Left lung (tissue), 10 donors: ENCODE measurements around the gene EPHA5. TPM values are rescaled to one million over a fixed set of nuclear protein-coding genes. Genes with fewer than 3 reads are reported as not detected.

Experiments used
- ATAC-seq: fragments of 200-7000 bp; cut with Tn5 transposase; one replicate; pipeline ENCODE4 v1.9.1; 2020; ENCODE audit warnings: moderate library complexity
- DNase-seq, 4 donors: peaks; one replicate each; pipeline ENCODE4 v3.0.0-alpha.2; 2013 to 2020
- H3K27ac ChIP-seq, 2 donors: fragments of 200-600 bp; sonication (generic) in 1 of 2; one replicate each; pipeline versions ENCODE4 v1.5.0 to v1.8.0; 2020 to 2021
- H3K27me3 ChIP-seq, 2 donors: fragments of 200-600 bp; sonication (generic) in 1 of 2; one replicate each; pipeline versions ENCODE4 v1.5.0 to v1.8.0; 2020 to 2021
- H3K36me3 ChIP-seq, 2 donors: fragments of 200-600 bp; sonication (generic) in 1 of 2; one replicate each; pipeline versions ENCODE4 v1.5.0 to v1.8.0; 2020 to 2021
- H3K4me1 ChIP-seq, 2 donors: fragments of 200-600 bp; one replicate each; pipeline ENCODE4 v1.8.0; 2021
- H3K4me3 ChIP-seq, 2 donors: fragments of 200-600 bp; sonication (generic) in 1 of 2; one replicate each; pipeline versions ENCODE4 v1.5.0 to v1.8.0; 2020 to 2021; ENCODE audit warnings: mild to moderate bottlenecking in 1 of 2
- H3K9me3 ChIP-seq, 2 donors: fragments of 200-600 bp; sonication (generic) in 1 of 2; one replicate each; pipeline versions ENCODE4 v1.5.0 to v1.8.0; 2020 to 2021
- CTCF ChIP-seq, 2 donors: fragments of 200-600 bp; sonication (generic) in 1 of 2; IDR thresholded peaks; one replicate each; pipeline versions ENCODE4 v1.5.0 to v1.8.0; 2021; ENCODE audit warnings: antibody characterized with exemption in 2 of 2
- intact Hi-C, 2 donors: fragments of 100-400 bp; cut with DNase I; formaldehyde crosslinking; loops; one replicate each; pipeline versions ENCODE4 v1.11.2 to v1.14.2; 2022
- polyA plus RNA-seq, 6 donors: library from polyadenylated mRNA; unstranded; fragments of 120-200 nt; gene quantifications; one replicate each; pipeline ENCODE4 v1.2.1, GENCODE V29; 2013; ENCODE audit not compliant: insufficient read length in 6 of 6
- total RNA-seq, 2 donors: library from RNA; stranded (reverse); fragmentation: NEBNext Ultra II Directional; extraction: Animal tissue kit (Norgen Biotek cat#: 25700); gene quantifications; one replicate each; pipeline ENCODE4 v1.2.1, GENCODE V29; 2021
- donor health status: DM: no; HTN: yes; CAD: no.
- donor health status: DM: no; HTN: no; CAD: no.

Gene EPHA5
- total and polyA plus RNA-seq, 8 donors: 0.01 to 0.12 (median 0.08) TPM; not detected in 2

- DNase-seq: no peak
- no peak for ATAC-seq
- peak overlapping the region; percentile 7 to 13 for H3K4me3 ChIP-seq
- intact Hi-C loops: no loop called here
- no peaks in the 10 kb centered on the region for H3K9me3 ChIP-seq
- no peaks in the 10 kb centered on the region for H3K36me3 ChIP-seq
- H3K27me3 ChIP-seq: peaks cover 52 to 77% of the 10 kb centered on the region in 2 donors
- no peak for TF ChIP-seq CTCF (IDR thresholded peaks at IDR 0.05)
- no peak overlapping the region for H3K27ac ChIP-seq
- peaks cover 9 to 14% of the 10 kb centered on the region in 2 donors for H3K4me1 ChIP-seq
These were observed 314 bp downstream of the EPHA5 start for GRCh38 chr4:65670020-65670330.

GRCh38 chr4:65669111-65670019 lies 924 bp downstream of the EPHA5 start:
- Histone ChIP-seq H3K27ac (no peak overlapping the region), H3K4me1 (peaks cover 9 to 14% of the 10 kb centered on the region in 2 donors), H3K9me3 (no peaks in the 10 kb centered on the region), H3K36me3 (no peaks in the 10 kb centered on the region), H3K27me3 (peaks cover 58 to 83% of the 10 kb centered on the region in 2 donors), H3K4me3 (no peak overlapping the region)
- ATAC-seq (peak; percentile 26), DNase-seq (peak in 1 of 4 donors; percentile 72)
- intact Hi-C loops: no loop called here
- TF ChIP-seq CTCF (IDR thresholded peaks at IDR 0.05): no peak

GRCh38 chr4:65668201-65669089 lies 1.8 kb downstream of the EPHA5 start:
- Histone ChIP-seq H3K27ac (no peak overlapping the region), H3K9me3 (no peaks in the 10 kb centered on the region), H3K4me3 (no peak overlapping the region), H3K36me3 (no peaks in the 10 kb centered on the region), H3K27me3 (peaks cover 63 to 92% of the 10 kb centered on the region in 2 donors), H3K4me1 (peaks cover 9 to 14% of the 10 kb centered on the region in 2 donors)
- intact Hi-C loops: no loop called here
- TF ChIP-seq CTCF (IDR thresholded peaks at IDR 0.05): no peak
- peak in 1 of 4 donors; percentile 73 for DNase-seq
- ATAC-seq: no peak

- H3K27me3 ChIP-seq: peaks cover 63 to 97% of the 10 kb centered on the region in 2 donors
- DNase-seq (no peak), ATAC-seq (no peak)
- no peaks in the 10 kb centered on the region for H3K9me3 ChIP-seq
- TF ChIP-seq CTCF (IDR thresholded peaks at IDR 0.05): no peak
- H3K4me1 ChIP-seq: peaks cover 9 to 14% of the 10 kb centered on the region in 2 donors
- H3K36me3 ChIP-seq: no peaks in the 10 kb centered on the region
- H3K27ac ChIP-seq: no peak overlapping the region
- intact Hi-C loops: no loop called here
- no peak overlapping the region for H3K4me3 ChIP-seq
These were observed 2.7 kb downstream of the EPHA5 start for GRCh38 chr4:65667506-65668041.
